BLaER1 treated with 17β-estradiol and CSF1 and Interleukin-3, amounts not matched to agents 10 nM and 100 nM (cell line): ENCODE measurements around the gene TEAD3.
A peak's percentile ranks its signal among the peaks of the same experiment; 100 is the strongest.

Experiments used
- H3K27ac ChIP-seq, 11 experiments: shearing (Covaris generic); formaldehyde crosslinking; 2 replicates each; pipeline ENCODE4 v1.8.1; 2022
- H3K27me3 ChIP-seq, 11 experiments: shearing (Covaris generic); formaldehyde crosslinking; 2 replicates each; pipeline ENCODE4 v1.8.1; 2022
- H3K36me3 ChIP-seq, 11 experiments: shearing (Covaris generic); formaldehyde crosslinking; 2 replicates each; pipeline ENCODE4 v1.8.1; 2022
- H3K4me1 ChIP-seq, 10 experiments: shearing (Covaris generic); formaldehyde crosslinking; 2 replicates each; pipeline ENCODE4 v1.8.1; 2022
- H3K4me2 ChIP-seq, 11 experiments: shearing (Covaris generic); formaldehyde crosslinking; 2 replicates each; pipeline ENCODE4 v1.8.1; 2022
- H3K4me3 ChIP-seq, 10 experiments: shearing (Covaris generic); formaldehyde crosslinking; 2 replicates each; pipeline ENCODE4 v1.8.1; 2022
- H3K9ac ChIP-seq, 11 experiments: shearing (Covaris generic); formaldehyde crosslinking; 2 replicates each; pipeline ENCODE4 v1.8.1; 2022
- H3K9me3 ChIP-seq, 11 experiments: shearing (Covaris generic); formaldehyde crosslinking; replicated peaks in 1 of 11; 2 replicates each; pipeline ENCODE4 v1.8.1; 2022
- H4K20me1 ChIP-seq, 11 experiments: shearing (Covaris generic); formaldehyde crosslinking; 2 replicates each; pipeline ENCODE4 v1.8.1; 2022
- Cebpa-rat ChIP-seq, 11 experiments: shearing (Covaris generic); IDR thresholded peaks; 2 replicates each; pipeline ENCODE4 v1.8.1; 2022

Gene TEAD3

GRCh38 chr6:35507221-35507620 lies 10.3 kb upstream of the TEAD3 start:
- H3K4me1 ChIP-seq, result peaks cover 17 to 56% (median 43%) of the 10 kb centered on the region in 10 experiments
- peaks cover 0 to 22% (median 0%) of the 10 kb centered on the region in 11 experiments; a peak in 2 of 22 replicates for H4K20me1 ChIP-seq
- TF ChIP-seq Cebpa-rat (IDR thresholded peaks at IDR 0.05), result no peak
- no peak overlapping the region for H3K27ac ChIP-seq
- no peak overlapping the region for H3K4me2 ChIP-seq
- no peaks in the 10 kb centered on the region for H3K9me3 ChIP-seq
- no peak overlapping the region for H3K9ac ChIP-seq
- no peak overlapping the region for H3K4me3 ChIP-seq
- peaks cover 35 to 64% (median 42%) of the 10 kb centered on the region in 11 experiments for H3K27me3 ChIP-seq
- no peaks in the 10 kb centered on the region for H3K36me3 ChIP-seq

- Histone ChIP-seq H3K4me1 (peaks cover 15 to 50% (median 38%) of the 10 kb centered on the region in 10 experiments), H3K9me3 (no peaks in the 10 kb centered on the region), H3K4me3 (no peak overlapping the region), H3K27me3 (peaks cover 29 to 63% (median 36%) of the 10 kb centered on the region in 11 experiments), H3K9ac (no peak overlapping the region), H3K4me2 (no peak overlapping the region), H3K36me3 (no peaks in the 10 kb centered on the region), H4K20me1 (peaks cover 0 to 22% (median 0%) of the 10 kb centered on the region in 11 experiments; a peak in 2 of 22 replicates), H3K27ac (no peak overlapping the region)
- no peak for TF ChIP-seq Cebpa-rat (IDR thresholded peaks at IDR 0.05)
Observed at GRCh38 chr6:35506536-35506935, 9.7 kb upstream of the TEAD3 start.

GRCh38 chr6:35505999-35506412 lies 9.1 kb upstream of the TEAD3 start:
- Histone ChIP-seq H3K36me3 (no peaks in the 10 kb centered on the region), H3K4me2 (no peak overlapping the region), H3K4me3 (no peak overlapping the region), H3K4me1 (peaks cover 10 to 45% (median 32%) of the 10 kb centered on the region in 10 experiments), H4K20me1 (peaks cover 0 to 17% (median 0%) of the 10 kb centered on the region in 11 experiments; a peak in 2 of 22 replicates), H3K9ac (no peak overlapping the region), H3K27ac (no peak overlapping the region), H3K27me3 (peaks cover 24 to 61% (median 30%) of the 10 kb centered on the region in 11 experiments), H3K9me3 (no peaks in the 10 kb centered on the region)
- no peak for TF ChIP-seq Cebpa-rat (IDR thresholded peaks at IDR 0.05)

GRCh38 chr6:35503534-35503933 lies 6.7 kb upstream of the TEAD3 start:
- peaks cover 10 to 61% (median 17%) of the 10 kb centered on the region in 11 experiments; a peak in 21 of 22 replicates for H3K27me3 ChIP-seq
- no peak overlapping the region for H3K27ac ChIP-seq
- no peak for TF ChIP-seq Cebpa-rat (IDR thresholded peaks at IDR 0.05)
- H3K9me3 ChIP-seq, result no peaks in the 10 kb centered on the region
- no peaks in the 10 kb centered on the region for H3K36me3 ChIP-seq
- H3K4me1 ChIP-seq, result peaks cover 0 to 25% (median 11%) of the 10 kb centered on the region in 10 experiments; a peak in 16 of 20 replicates
- H3K4me3 ChIP-seq, result no peak overlapping the region
- no peak overlapping the region for H3K9ac ChIP-seq
- H4K20me1 ChIP-seq, result peaks cover 0 to 21% (median 0%) of the 10 kb centered on the region in 11 experiments; a peak in 3 of 22 replicates
- H3K4me2 ChIP-seq, result peak overlapping the region in 7 of 11 experiments; percentile 22 to 66 (median 56); a peak in 11 of 22 replicates

- TF ChIP-seq Cebpa-rat (IDR thresholded peaks at IDR 0.05), result no peak
Observed at GRCh38 chr6:35501784-35502183, 4.9 kb upstream of the TEAD3 start.

GRCh38 chr6:35500782-35501181 lies 3.9 kb upstream of the TEAD3 start:
- H3K4me2 ChIP-seq, result no peak overlapping the region
- no peak for TF ChIP-seq Cebpa-rat (IDR thresholded peaks at IDR 0.05)
- H3K36me3 ChIP-seq, result no peaks in the 10 kb centered on the region
- H4K20me1 ChIP-seq, result peaks cover 0 to 36% (median 4%) of the 10 kb centered on the region in 11 experiments; a peak in 12 of 22 replicates
- H3K27me3 ChIP-seq, result peaks cover 19 to 75% (median 30%) of the 10 kb centered on the region in 11 experiments; a peak in 21 of 22 replicates
- H3K4me3 ChIP-seq, result no peak overlapping the region
- H3K9me3 ChIP-seq, result no peaks in the 10 kb centered on the region
- H3K9ac ChIP-seq, result no peak overlapping the region
- no peak overlapping the region for H3K27ac ChIP-seq
- peaks cover 16 to 34% (median 26%) of the 10 kb centered on the region in 10 experiments; a peak in 19 of 20 replicates for H3K4me1 ChIP-seq

More at GRCh38 chr6:35501784-35502183, 4.9 kb upstream of the TEAD3 start:
- H3K27ac ChIP-seq, result no peak overlapping the region
- peaks cover 11 to 28% (median 20%) of the 10 kb centered on the region in 10 experiments; a peak in 18 of 20 replicates for H3K4me1 ChIP-seq
- peaks cover 19 to 68% (median 30%) of the 10 kb centered on the region in 11 experiments; a peak in 21 of 22 replicates for H3K27me3 ChIP-seq
- no peak overlapping the region for H3K4me3 ChIP-seq
- no peaks in the 10 kb centered on the region for H3K9me3 ChIP-seq
- no peaks in the 10 kb centered on the region for H3K36me3 ChIP-seq
- no peak overlapping the region for H3K9ac ChIP-seq
- H3K4me2 ChIP-seq, result no peak overlapping the region
- H4K20me1 ChIP-seq, result peaks cover 0 to 30% (median 0%) of the 10 kb centered on the region in 11 experiments; a peak in 3 of 22 replicates

GRCh38 chr6:35499372-35499771 lies 2.5 kb upstream of the TEAD3 start:
- Histone ChIP-seq H3K36me3 (no peaks in the 10 kb centered on the region), H3K9me3 (no peaks in the 10 kb centered on the region), H3K4me3 (no peak overlapping the region), H3K4me2 (no peak overlapping the region; a peak in 1 of 22 replicates), H3K27ac (no peak overlapping the region), H3K4me1 (peaks cover 30 to 48% (median 40%) of the 10 kb centered on the region in 10 experiments), H3K27me3 (peaks cover 19 to 89% (median 30%) of the 10 kb centered on the region in 11 experiments; a peak in 21 of 22 replicates), H3K9ac (no peak overlapping the region), H4K20me1 (peaks cover 12 to 50% (median 18%) of the 10 kb centered on the region in 11 experiments; a peak in 19 of 22 replicates)
- TF ChIP-seq Cebpa-rat (IDR thresholded peaks at IDR 0.05), result no peak

- Histone ChIP-seq H3K36me3 (no peaks in the 10 kb centered on the region), H4K20me1 (peaks cover 16 to 58% (median 25%) of the 10 kb centered on the region in 11 experiments; a peak in 19 of 22 replicates), H3K4me3 (peak overlapping the region in 7 of 10 experiments; percentile 68 to 78 (median 73); a peak in 9 of 20 replicates), H3K9ac (peak overlapping the region in 1 of 11 experiments; percentile 82; a peak in 3 of 22 replicates), H3K4me1 (peaks cover 38 to 51% (median 45%) of the 10 kb centered on the region in 10 experiments), H3K27me3 (peaks cover 13 to 87% (median 24%) of the 10 kb centered on the region in 11 experiments; a peak in 21 of 22 replicates), H3K4me2 (peak overlapping the region; percentile 98 to 100 (median 99)), H3K27ac (no peak overlapping the region), H3K9me3 (no peaks in the 10 kb centered on the region)
- TF ChIP-seq Cebpa-rat (IDR thresholded peaks at IDR 0.05), result no peak
Observed at GRCh38 chr6:35498422-35499067, 1.7 kb upstream of the TEAD3 start.
